Germinal center (tissue), 1 donor: ENCODE data around the gene ZNF587B.
"Not testable (repeated sequence)": the region's sequence is repeated elsewhere in the genome, so short reads cannot be mapped to it uniquely, and the experiment has no call there.

Experiments used
- DNase-seq: peaks from one replicate; pipeline ENCODE4 v3.0.0; 2012; ENCODE audit warnings: mixed read lengths, low spot score

ZNF587B gene

GRCh38 chr19:57830071-57830602, at the start of gene ZNF587B:
Gene ZNF587B (plus strand): TSS chr19:57830299. CDS start chr19:57830529, 230 bp downstream.
- no peak for DNase-seq

DNA sequence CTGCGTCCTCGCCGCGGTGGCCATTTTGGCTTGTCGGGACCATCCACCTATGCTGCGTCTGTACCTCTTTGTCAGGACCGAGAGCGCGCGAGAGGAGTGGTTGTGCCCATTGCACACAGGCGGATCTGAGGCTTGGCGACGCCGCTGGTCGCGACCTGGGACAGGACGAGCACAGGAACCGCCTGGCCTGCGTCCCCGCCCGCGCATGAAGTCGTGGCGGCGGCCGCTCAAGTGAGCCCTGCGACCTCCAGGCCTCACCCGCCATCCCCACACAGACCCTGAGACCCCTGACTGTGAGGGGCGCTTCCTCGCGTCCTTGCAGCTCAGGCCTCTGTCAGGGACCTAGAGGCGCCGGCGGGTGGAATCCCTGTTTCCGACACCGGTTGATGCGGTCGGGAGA, 43.8 kb upstream of the ZNF587B start:
- no peak for DNase-seq

DNA sequence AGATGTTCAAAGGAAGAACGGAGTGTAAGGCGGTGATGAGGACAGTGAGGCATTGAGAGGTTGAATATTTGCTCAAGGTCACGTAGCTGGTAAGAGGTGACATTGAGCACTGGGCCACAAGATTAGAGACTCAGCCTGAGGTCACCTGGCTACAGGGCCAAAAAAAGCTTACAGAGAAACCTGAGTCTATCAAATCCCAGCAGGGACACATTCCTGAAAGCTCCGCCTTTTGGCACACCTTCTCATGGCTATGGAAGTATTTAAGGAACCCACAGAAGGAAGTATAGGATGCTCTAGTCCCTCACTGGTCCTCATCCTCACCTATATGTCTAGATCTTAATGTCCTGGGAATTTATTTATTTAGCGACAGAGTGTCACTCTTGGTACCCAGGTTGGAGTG, 43.2 kb upstream of the ZNF587B start:
- no peak for DNase-seq

DNA sequence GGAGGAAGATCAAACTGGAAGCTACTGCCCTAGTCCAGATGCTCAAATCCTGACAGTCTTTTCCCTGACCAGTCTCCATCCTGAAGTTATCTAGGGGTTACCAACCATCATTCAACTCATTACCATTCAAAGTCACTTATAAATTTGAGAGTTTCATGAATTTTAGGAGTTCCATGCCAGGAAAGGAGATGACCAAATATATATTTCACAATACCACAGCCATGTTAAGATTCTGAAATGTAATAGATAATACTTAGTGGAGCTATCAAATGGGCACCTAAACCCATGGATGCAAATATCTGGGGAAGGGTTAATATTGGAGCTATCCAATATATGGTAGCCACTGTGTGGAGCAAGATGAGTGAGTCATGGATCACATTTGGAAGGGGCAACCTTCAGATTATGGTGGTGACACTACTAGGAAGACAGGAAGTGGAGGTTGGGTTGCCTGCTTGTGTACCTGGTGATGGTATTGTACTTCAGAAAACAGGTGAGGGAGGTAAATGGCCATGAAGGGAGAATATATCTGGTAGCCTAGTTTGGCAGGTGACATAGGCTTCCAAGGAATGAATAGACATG, 41.9 kb upstream of the ZNF587B start:
- no peak for DNase-seq

- DNase-seq: no peak
These were observed 40.8 kb upstream of the ZNF587B start for GRCh38 chr19:57789288-57789687.

GRCh38 chr19:57796580-57796979, 33.5 kb upstream of the ZNF587B start:
- DNase-seq: not testable (repeated sequence)

DNA sequence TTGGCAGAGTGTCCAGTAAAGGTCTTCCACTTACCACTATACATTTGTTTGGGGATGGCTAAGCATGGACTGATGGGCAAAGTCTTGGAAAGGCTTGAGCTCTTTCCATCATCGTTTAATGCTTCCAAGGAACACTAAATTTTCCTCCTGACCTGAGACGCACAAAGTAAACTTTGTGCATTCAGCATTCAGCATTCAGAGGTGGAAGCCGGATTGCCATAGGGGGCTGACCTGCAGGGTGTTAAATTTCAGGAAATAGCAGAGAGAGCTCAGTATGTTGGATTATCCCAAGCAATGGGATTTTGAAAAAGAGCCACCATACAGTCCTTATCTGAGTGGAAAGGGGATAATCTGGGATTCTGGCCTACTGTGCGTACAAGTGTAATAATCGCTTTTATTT, 29.4 kb upstream of the ZNF587B start:
- no peak for DNase-seq

DNA sequence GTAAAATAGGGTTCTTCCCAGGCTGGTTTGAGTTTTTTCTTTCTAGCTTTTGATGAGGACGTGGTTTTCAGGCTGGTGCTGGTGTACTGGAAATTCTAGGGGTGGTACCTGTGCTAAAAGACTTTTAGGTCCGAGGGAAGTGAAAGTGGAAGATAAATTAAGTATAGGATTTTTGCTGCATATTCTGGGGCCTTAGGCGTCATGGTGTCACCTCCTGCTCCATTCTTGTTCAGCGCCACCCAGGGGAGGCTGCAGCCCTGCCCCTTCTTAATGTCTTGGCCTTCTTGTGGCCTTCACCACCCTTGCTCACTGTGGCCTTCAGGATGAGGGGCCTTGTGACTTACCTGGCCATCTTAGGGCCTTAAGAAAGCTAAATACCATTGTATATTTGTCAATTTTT, 27.8 kb upstream of the ZNF587B start:
- DNase-seq: peak; percentile 54

- DNase-seq: no peak
These were observed 26.9 kb upstream of the ZNF587B start for GRCh38 chr19:57803265-57803593.

DNA sequence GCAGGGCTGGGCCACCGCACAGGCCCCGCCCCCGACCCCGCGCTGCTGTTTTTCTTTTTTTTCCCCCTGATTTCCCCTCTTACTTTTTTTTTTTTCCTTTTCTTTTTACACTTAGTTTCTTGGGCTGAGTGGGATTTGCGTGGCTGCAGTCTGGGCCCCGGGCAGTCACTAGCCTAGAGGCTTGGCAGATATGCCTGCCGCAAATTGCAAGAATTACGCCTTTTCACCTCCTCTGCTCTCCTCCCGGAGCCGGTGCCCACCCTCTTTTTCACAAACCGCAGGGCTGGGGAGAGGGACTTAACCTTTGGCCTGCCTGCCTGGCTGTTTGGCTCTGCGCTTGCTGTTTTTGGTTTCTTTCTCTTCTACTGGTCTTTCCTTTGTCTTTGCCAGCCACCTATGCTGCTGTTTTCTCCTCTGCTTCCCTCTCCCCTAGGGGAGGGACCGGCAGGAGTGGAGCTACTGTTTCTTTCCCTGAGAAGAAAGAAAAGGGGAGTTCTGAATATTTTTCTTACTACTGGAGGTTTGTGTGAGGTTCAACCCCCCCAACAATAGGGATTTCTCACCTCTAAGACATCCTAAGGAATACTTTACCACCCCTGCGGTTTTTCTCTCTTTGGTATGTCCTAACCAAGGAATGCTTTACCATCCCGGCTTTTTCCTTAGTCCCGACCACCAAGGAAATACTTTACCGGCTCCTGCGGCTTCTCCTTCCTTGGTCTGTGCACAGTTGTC, 26.3 kb upstream of the ZNF587B start:
- no peak for DNase-seq

DNA sequence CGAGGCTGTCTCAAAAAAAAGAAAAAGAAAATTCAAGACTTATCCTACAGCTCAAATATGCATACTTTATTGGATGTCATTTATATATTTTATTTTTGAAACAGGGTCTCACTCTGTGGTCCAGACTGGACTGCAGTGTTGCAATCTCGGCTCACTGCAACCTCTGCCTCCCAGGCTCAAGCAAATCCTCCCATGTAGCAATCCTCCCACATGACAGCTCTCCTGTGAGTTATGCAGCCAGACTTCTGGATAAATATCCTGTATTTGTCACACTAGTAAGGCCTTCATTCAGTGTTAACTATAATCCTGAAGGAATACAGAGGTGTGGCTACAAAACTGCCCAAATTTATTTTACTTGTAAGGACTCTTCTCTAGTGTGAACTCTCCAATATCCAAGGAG, 22.6 kb upstream of the ZNF587B start:
- DNase-seq: no peak

DNA sequence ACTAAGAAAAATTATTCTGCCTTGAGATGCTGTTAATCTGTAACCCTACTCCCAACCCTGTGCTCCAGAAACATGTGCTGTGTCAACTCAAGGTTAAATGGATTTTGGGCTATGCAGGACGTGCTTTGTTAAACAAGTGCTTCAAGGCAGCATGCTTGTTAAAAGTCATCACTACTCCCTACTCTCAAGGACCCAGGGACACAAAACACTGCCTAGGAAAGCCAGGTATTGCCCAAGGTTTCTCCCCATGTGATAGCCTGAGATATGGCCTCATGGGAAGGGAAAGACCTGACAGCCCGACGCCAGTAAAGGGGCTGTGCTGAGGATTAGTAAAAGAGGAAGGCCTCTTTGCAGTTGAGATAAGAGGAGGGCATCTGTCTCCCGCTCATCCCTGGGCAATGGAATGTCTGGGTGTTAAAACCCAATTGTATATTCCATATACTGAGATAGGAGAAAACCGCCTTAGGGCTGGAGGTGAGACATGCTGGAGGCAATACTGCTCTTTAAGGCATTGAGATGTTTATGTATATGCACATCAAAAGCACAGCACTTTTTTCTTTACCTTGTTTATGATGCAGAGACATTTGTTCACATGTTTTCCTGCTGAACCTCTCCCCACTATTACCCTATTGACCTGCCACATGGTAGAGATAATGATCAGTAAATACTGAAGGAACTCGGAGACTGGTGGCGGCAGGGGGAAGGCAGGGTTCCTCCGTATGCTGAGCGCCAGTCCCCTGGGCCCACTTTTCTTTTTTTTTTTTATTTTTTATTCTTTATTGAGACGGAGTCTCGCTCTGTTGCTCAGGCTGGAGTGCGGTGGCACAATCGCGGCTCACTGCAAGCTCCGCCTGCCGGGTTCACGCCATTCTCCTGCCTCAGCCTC, 19.4 kb upstream of the ZNF587B start:
- not testable (repeated sequence) for DNase-seq

GRCh38 chr19:57812226-57812625, 17.9 kb upstream of the ZNF587B start:
- DNase-seq: peak; percentile 6

DNA sequence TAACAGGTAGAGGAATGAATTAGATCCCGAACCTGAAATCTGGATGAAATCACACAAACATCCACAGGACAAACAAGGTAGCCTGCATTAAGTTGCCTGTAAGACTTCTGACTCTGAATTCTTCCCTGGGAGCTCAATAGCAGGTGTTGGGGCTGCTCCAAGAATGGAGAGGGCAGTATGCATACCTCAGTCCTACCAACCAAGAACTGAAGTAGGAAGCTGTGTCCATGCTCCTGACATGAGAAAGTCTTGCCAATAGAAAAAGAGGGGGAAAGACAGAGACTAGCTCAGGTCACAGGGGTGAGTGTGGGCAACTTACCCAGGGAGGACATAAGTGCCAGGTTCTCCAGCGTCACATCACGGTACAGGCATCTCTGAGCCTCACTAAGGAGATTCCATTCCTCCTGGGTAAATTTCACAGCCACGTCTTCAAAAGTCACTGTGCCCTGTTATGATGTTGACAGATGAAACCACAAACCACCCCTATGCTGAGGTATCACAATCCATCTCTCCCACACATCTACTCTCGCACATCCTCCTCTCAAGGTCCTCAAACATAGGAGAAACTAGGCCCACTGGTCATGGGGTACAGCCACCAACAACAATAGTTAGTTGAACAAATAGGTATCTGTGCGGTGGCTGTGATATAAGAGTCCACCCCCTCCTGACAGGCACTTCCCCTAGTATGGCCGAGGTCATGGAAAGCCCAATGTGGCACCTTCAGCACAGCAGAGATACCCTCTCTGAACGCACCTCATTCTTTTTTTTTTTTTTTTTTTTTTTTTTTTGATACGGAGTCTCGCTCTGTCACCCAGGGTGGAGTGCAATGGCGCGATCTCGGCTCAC, 16.9 kb upstream of the ZNF587B start:
- not testable (repeated sequence) for DNase-seq

DNA sequence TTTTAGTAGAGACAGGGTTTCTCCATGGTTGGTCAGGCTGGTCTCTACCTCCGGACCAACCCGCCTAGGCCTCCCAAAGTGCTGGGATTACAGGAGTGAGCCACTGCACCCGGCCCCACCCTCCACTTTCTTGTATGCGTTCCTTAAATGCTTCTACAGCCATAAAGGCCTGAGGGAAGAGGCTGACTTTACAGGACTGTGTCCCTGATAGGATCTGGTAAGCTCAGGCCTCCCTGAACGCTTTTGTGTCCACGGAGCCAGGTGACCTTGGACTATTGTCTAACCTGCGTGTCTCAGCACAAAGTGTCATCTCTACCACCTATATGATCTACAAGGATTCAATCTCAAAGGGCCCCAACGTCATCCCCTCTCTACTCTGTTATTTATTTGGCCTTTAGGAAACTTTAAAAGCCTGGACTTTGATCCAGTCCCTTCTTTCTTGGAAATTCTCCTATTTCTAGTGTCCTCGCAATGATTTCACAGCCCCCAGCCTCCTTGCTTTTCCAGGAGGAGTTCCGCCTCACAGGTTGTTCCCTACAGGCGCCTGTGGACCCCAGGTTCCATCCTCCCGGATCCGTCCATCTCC, 16.1 kb upstream of the ZNF587B start:
- DNase-seq: no peak

DNA sequence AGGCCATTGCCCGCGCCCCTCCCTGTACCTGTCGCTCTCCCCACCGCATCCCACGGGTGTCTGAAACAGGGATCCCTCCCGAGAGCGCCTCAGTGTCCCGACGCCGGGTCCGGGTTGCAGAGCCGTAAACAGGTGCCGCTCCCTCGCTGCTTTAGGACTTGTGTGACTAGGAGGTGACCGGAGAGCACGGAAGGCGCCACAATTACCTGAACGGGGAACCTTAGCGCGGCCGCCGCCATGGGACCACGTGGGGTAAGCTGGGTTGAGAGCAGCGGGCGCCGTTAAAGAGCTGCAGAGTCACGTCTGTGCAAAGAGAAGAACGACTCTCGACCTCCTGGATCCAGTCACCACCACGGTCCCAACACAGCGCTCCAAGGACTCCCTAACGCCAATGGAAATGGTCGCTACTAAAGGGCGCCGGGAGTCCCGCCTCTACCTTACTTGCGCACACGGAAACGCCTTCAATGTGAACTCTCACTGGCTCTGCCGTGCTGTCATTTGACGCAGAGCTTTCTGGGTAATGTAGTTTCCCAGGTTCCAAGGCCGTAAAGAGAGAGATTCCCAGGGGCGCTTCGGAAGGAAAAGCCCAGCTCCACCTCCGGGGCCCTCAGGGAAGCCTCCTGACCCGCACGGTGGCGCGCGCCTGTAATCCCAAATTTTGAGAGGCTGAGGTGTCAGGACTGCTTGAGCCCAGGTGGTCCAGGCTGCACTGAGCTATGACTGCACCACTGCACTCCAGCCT, 15.4 kb upstream of the ZNF587B start, which contains the start of gene ZNF552:
TSS of gene ZNF552 (minus strand) at position 409 of the 742 bp plus-strand sequence. CDS start at position 239, 170 bp downstream.
- DNase-seq: peak; percentile 84

DNA sequence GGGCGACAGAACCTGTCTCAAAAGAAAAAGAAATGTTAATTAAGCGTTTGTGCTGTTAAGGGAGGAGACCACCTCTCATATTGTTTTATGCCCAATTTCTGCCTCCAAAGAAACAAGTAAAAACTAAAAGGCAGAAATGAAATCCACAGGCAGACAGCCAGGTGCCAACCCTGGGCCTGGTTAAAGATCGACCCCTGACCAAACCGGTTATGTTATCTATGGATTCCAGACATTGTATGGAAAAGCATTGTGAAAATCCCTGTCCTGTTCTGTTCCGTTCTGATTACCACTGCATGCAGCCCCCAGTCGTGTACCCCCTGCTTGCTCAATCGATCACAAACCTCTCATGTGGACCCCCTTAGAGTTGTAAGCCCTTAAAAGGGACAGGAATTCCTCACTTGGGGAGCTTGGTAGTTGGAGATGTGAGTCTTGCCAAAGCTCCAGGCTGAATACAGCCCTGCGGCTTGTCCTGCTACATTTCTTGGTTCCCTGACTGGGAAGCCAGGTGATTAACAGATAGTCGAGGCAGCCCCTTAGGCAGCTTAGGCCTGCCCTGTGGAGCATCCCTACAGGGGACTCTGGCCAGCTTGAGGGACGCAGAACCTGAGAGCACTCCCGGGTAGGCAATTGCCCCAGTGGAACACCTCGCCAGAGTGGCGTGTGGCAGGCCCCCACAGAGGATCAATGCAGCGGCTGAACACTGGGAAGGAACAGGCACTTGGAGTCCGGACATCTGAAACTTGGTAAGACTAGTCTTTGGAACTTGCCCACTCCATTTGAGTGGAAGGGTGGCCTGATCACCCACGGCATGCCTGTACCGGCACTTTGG, 14.6 kb upstream of the ZNF587B start:
- no peak for DNase-seq

DNA sequence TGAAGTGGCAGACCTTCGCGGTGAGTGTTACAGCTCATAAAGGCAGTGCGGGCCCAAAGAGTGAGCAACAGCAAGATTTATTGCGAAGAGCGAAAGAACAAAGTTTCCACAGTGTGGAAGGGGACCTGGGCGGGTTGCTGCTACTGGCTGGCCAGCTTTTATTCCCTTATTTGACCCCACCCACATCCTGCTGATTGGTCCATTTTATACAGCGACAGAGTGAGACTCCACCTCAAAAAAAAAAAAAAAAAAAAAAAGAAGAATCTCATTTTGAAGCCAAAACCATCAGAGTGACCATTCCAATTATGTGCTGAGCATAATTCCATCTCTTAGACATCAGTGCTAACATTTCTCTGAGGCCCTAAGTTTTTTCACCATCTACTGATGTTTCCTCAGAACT, 13.4 kb upstream of the ZNF587B start:
- DNase-seq: no peak

DNA sequence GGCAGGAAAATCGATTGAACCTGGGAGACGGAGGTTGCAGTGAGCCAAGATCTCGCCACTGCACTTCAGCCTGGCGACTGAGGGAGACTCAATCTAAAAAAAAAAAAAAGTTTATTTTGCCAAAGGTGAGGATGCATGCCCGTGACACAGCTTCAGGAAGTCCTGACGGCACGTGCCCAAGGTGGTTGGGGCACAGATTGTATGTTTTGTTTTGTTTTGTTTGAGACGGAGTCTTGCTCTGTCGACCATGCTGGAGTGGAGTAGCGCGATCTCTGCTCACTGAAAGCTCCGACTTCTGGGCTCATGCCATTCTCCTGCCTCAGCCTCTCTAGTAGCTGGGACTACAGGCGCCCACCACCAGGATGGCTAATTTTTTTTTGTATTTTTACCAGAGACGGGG, 12.1 kb upstream of the ZNF587B start:
- DNase-seq: no peak

- DNase-seq: no peak
These were observed 11.7 kb upstream of the ZNF587B start for GRCh38 chr19:57818378-57818777.
